ENCODE measurements around the gene SULT1C3.

The SULT1C3 gene

GRCh38 chr2:108309903-108310302 lies 70.1 kb downstream of the SULT1C3 start:
- no peak for DNase-seq
